Neural cell (in vitro differentiated cells): ENCODE results near the gene SLC6A7.

Experiments used
- TAF1 ChIP-seq: IDR thresholded peaks from 2 replicates; pipeline ENCODE4 v1.6.1; 2012; ENCODE audit warnings: low read depth
- TF ChIP-seq, protein P1 (sequence below): fragments of 450-650 bp; IDR thresholded peaks from 2 replicates; pipeline ENCODE4 v1.5.1; 2014; ENCODE audit warnings: antibody characterized with exemption, mild to moderate bottlenecking, moderate library complexity; ENCODE audit not compliant: poor library complexity, severe bottlenecking

DNA sequence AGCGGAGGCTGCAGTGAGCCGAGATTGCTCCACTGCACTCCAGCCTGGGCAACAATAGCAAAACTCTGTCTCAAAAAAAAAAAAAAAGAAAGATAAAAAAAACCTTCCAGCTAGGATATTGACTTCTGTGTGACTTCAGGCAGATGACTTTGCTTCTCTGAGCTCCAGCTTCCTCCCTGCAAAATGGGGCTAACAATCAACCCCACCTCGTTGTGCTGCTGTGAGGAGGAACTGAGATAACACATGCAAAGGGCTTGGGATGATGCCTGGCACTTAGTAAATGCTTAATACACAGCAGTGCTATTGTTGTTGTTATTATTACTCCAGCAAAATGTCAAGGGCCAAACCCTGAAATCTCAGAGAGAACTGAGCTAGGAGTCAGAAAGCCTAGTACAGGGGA is 26.8 kb upstream of the SLC6A7 start:
- TF ChIP-seq, protein P1, sequence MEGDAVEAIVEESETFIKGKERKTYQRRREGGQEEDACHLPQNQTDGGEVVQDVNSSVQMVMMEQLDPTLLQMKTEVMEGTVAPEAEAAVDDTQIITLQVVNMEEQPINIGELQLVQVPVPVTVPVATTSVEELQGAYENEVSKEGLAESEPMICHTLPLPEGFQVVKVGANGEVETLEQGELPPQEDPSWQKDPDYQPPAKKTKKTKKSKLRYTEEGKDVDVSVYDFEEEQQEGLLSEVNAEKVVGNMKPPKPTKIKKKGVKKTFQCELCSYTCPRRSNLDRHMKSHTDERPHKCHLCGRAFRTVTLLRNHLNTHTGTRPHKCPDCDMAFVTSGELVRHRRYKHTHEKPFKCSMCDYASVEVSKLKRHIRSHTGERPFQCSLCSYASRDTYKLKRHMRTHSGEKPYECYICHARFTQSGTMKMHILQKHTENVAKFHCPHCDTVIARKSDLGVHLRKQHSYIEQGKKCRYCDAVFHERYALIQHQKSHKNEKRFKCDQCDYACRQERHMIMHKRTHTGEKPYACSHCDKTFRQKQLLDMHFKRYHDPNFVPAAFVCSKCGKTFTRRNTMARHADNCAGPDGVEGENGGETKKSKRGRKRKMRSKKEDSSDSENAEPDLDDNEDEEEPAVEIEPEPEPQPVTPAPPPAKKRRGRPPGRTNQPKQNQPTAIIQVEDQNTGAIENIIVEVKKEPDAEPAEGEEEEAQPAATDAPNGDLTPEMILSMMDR: no peak
- TF ChIP-seq TAF1: no peak
